Transverse colon (tissue), 4 donors: Measurements from ENCODE around the gene EPGN. TPM values are rescaled to one million over a fixed set of nuclear protein-coding genes. Genes with fewer than 3 reads are reported as not detected.

Experiments
- DNase-seq: peaks from one replicate; pipeline ENCODE4 v3.0.0-alpha.2; 2019
- H3K27ac ChIP-seq, 4 donors: fragments of 200-600 bp; sonication (generic); 2 replicates each; pipeline ENCODE4 v1.5.1; 2016 to 2018; ENCODE audit warnings: inconsistent platforms in 4 of 4
- H3K27me3 ChIP-seq: fragments of 200-600 bp; sonication (generic); 2 replicates; pipeline ENCODE4 v1.5.1; 2017; ENCODE audit warnings: inconsistent platforms
- H3K36me3 ChIP-seq, 4 donors: fragments of 200-600 bp; sonication (generic); 2 replicates each; pipeline ENCODE4 v1.5.1; 2017 to 2019; ENCODE audit warnings: inconsistent platforms in 4 of 4
- H3K4me1 ChIP-seq, 4 donors: fragments of 200-600 bp; sonication (generic); 2 replicates each; pipeline ENCODE4 v1.5.1; 2017 to 2020; ENCODE audit warnings: inconsistent platforms in 4 of 4
- H3K4me3 ChIP-seq, 4 donors: fragments of 200-600 bp; sonication (generic); 1 replicate in 1 of 4; 2 replicates in 3 of 4; pipeline versions ENCODE4 v1.5.1 to v1.6.1; 2017 to 2019; ENCODE audit warnings: inconsistent platforms in 4 of 4
- H3K9me3 ChIP-seq, 2 donors: fragments of 200-600 bp; sonication (generic); 2 replicates each; pipeline ENCODE4 v1.5.1; 2017 to 2019; ENCODE audit warnings: inconsistent platforms in 2 of 2
- EP300 ChIP-seq: sonication (generic); formaldehyde crosslinking; IDR thresholded peaks from one replicate; pipeline ENCODE4 v1.6.1; 2017; ENCODE audit warnings: antibody characterized with exemption, low read depth
- POLR2A ChIP-seq: fragments of 450-650 bp; IDR thresholded peaks from one replicate; pipeline ENCODE4 v1.6.1; 2016; ENCODE audit warnings: antibody characterized with exemption, mild to moderate bottlenecking, moderate library complexity
- POLR2AphosphoS5 ChIP-seq, 3 donors: sonication (generic); formaldehyde crosslinking; IDR thresholded peaks; one replicate each; pipeline ENCODE4 v1.6.1; 2016; ENCODE audit warnings: antibody characterized with exemption in 3 of 3
- WGBS, 2 donors: methylation state at CpG; one replicate each; pipeline ENCODE4 v1.1.5; 2018; ENCODE audit warnings: low coverage in 1 of 2; 5-methylcytosine and 5-hydroxymethylcytosine counted together
- in situ Hi-C, 4 donors: fragments of 200-750 bp; cut with MboI; loops; one replicate each; pipeline versions ENCODE4 v1.15.0 to v1.15.1; 2017; ENCODE audit warnings: low sequenced_read_pairs in 3 of 4, low pct_ligation_motif_present in 1 of 4, low pct_unique_long_range_greater_than_20kb in 1 of 4
- intact Hi-C: fragments of 100-400 bp; cut with DNase I; formaldehyde crosslinking; loops from one replicate; pipeline ENCODE4 v1.15.1; 2023; ENCODE audit warnings: low total_unique reads
- total RNA-seq, 4 donors: library from RNA; depleted of rRNA; stranded (reverse); fragments of >200 nt; gene quantifications; one replicate each; pipeline ENCODE4 v1.1.0, GENCODE V29; 2016
- TF ChIP-seq, protein P1 (sequence below), 5 experiments: fragments of 200-600 bp in 3 of 5; fragments of 450-650 bp in 2 of 5; sonication (generic) in 3 of 5; IDR thresholded peaks; 1 replicate in 2 of 5; 2 replicates in 3 of 5; pipeline ENCODE4 v1.5.1; 2016 to 2017; ENCODE audit warnings: antibody characterized with exemption in 5 of 5, inconsistent platforms in 3 of 5, mild to moderate bottlenecking in 2 of 5, moderate library complexity in 1 of 5

EPGN gene
- total RNA-seq, 4 donors from 2014 or later, result not detected

DNA sequence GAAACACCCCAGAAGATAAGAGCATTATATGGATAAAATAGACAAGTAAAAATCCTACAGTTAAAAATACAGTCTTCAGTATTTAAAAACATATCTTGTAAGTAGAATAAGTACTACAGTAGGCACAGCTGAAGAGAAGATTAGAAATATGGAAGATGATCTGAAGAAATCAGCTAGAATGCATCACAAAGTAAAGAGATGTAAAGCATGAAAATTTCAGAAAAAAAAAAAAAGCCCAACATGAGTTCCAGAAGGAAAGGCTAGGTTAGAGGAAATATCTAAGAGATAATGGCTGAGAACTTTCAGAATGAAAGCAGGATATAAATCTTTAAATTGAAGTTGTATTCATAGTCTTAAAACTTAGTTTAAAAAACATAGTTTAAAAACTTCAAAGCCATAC is 21.0 kb downstream of the EPGN start:
- DNase-seq, result no peak
- Histone ChIP-seq H3K27me3 (no peaks in the 10 kb centered on the region), H3K36me3 (no peaks in the 10 kb centered on the region), H3K4me1 (no peaks in the 10 kb centered on the region), H3K9me3 (no peaks in the 10 kb centered on the region), H3K4me3 (no peak overlapping the region), H3K27ac (no peak overlapping the region)
- TF ChIP-seq POLR2A (no peak), EP300 (no peak), POLR2AphosphoS5 (IDR thresholded peaks at IDR 0.05) (no peak)
- TF ChIP-seq, protein P1, sequence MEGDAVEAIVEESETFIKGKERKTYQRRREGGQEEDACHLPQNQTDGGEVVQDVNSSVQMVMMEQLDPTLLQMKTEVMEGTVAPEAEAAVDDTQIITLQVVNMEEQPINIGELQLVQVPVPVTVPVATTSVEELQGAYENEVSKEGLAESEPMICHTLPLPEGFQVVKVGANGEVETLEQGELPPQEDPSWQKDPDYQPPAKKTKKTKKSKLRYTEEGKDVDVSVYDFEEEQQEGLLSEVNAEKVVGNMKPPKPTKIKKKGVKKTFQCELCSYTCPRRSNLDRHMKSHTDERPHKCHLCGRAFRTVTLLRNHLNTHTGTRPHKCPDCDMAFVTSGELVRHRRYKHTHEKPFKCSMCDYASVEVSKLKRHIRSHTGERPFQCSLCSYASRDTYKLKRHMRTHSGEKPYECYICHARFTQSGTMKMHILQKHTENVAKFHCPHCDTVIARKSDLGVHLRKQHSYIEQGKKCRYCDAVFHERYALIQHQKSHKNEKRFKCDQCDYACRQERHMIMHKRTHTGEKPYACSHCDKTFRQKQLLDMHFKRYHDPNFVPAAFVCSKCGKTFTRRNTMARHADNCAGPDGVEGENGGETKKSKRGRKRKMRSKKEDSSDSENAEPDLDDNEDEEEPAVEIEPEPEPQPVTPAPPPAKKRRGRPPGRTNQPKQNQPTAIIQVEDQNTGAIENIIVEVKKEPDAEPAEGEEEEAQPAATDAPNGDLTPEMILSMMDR (IDR thresholded peaks at IDR 0.05), result no peak
- intact Hi-C loops, result no loop called here
- in situ Hi-C loops, result loop anchor here in 1 of 4 donors (10.0 kb wide), 1 partner anchor 345 kb away; no protein-coding TSS in a partner anchor

DNA sequence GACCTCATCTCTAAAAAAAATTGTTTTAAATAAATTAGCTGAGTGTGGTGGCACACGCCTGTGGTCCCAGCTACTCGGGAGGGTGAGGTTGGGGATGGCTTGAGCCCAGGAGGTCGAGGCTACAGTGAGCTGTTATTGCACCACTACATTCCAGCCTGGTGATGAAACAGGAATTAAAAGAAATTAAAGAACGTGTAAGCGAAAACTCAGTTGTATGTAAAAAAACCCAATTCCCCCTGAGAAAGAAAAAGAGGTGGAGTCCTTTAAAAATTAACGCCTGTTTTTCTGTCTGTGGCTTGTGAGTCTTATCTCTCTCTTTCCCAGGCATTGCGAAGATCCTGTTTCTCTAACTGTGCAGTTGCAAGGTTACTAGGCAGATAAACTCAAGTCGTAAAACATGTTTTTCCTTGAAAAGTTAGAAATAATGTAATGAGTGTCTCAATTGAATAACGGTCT is 22.1 kb downstream of the EPGN start:
- 57 to 62% methylated on average over 9 of the region's 9 CpGs for WGBS, 2 donors
- H3K27me3 ChIP-seq, result no peaks in the 10 kb centered on the region
- no peak overlapping the region for H3K4me3 ChIP-seq
- H3K4me1 ChIP-seq, result no peaks in the 10 kb centered on the region
- no peaks in the 10 kb centered on the region for H3K9me3 ChIP-seq
- no peak for DNase-seq
- H3K27ac ChIP-seq, result no peak overlapping the region
- TF ChIP-seq, protein P1 (IDR thresholded peaks at IDR 0.05), result no peak
- TF ChIP-seq POLR2AphosphoS5 (IDR thresholded peaks at IDR 0.05) (no peak), EP300 (no peak), POLR2A (no peak)
- intact Hi-C loops (no loop called here), in situ Hi-C loops (no loop called here)
- no peaks in the 10 kb centered on the region for H3K36me3 ChIP-seq

DNA sequence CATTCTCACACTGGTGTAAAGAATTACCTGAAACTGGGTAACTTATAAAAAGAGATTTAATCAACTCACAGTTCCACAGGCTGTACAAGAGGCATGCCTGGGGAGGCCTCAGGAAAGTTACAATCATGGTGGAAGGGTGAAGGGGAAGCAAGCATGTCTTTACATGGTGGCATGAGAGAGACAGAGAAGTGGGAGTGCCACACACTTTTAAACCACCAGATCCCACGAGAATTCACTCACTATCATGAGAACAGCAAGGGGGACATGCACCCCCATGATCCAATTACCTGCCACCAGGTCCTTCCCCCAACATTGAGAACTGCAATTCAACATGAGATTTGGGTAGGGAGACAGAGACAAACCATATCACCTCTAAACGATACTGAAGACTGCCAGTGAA is 23.0 kb downstream of the EPGN start:
- Histone ChIP-seq H3K4me3 (no peak overlapping the region), H3K4me1 (no peaks in the 10 kb centered on the region), H3K27ac (no peak overlapping the region), H3K9me3 (no peaks in the 10 kb centered on the region), H3K36me3 (no peaks in the 10 kb centered on the region), H3K27me3 (no peaks in the 10 kb centered on the region)
- in situ Hi-C loops, result no loop called here
- 68 to 100% methylated on average over 1 to 2 of the region's 2 CpGs for WGBS, 2 donors
- DNase-seq, result no peak
- TF ChIP-seq EP300, result no peak
- intact Hi-C loops, result no loop called here

DNA sequence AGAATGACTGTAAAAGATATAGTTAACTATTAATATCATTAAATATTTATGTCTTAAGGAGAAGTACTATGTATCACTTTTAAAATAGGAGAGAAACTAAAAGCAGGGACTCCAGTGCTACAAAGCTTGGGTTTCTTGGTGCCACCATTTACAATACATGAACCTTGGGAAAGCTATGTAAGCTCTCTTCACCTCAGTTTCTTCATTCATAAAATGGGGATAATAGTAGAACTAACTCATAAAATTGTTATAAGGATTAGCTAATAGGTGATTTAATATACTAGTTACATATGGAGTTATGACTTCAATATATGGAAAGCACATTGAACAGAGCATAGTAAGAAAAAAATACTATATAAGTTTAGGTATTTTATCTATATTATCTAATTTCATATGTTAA is 23.7 kb downstream of the EPGN start:
- Histone ChIP-seq H3K4me3 (no peak overlapping the region), H3K9me3 (no peaks in the 10 kb centered on the region), H3K4me1 (no peaks in the 10 kb centered on the region), H3K36me3 (no peaks in the 10 kb centered on the region), H3K27ac (no peak overlapping the region), H3K27me3 (no peaks in the 10 kb centered on the region)
- in situ Hi-C loops (no loop called here), intact Hi-C loops (no loop called here)
- TF ChIP-seq, protein P1 (IDR thresholded peaks at IDR 0.05), result no peak
- DNase-seq, result no peak

DNA sequence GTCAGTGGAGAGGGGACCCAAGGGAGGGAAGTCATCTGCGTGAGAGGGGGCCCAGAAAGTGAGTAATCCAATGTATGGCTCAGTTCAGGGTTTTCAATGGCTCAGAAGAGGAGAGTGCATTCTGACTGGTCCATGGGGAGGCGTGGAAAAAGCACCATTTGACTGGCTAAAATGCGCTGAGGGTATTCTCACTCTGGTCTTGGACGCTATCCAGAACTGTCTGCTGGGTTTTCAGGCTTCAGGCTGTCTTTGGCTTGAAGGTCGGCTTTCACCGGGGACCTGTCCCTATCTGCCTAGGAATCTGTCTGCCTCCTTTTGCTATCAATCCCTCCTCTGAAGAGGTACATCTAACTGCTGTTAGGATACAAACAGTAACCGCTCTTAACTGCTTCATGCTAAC is 26.4 kb downstream of the EPGN start:
- WGBS, 2 donors, result 92% methylated on average over 7 of the region's 7 CpGs; no CpG with 5 or more reads in 1 of the 2 donors
- intact Hi-C loops (no loop called here), in situ Hi-C loops (no loop called here)
- H3K4me1 ChIP-seq, result no peaks in the 10 kb centered on the region
- no peak for TF ChIP-seq POLR2AphosphoS5 (IDR thresholded peaks at IDR 0.05)
- no peak for TF ChIP-seq POLR2A
- TF ChIP-seq EP300, result no peak
- TF ChIP-seq, protein P1 (IDR thresholded peaks at IDR 0.05), result no peak
- no peak overlapping the region for H3K27ac ChIP-seq
- no peaks in the 10 kb centered on the region for H3K27me3 ChIP-seq
- H3K4me3 ChIP-seq, result no peak overlapping the region
- H3K9me3 ChIP-seq, result no peaks in the 10 kb centered on the region
- H3K36me3 ChIP-seq, result no peaks in the 10 kb centered on the region
- no peak for DNase-seq
